H1 (cell line): ENCODE results near the gene CNTN5. TPM values are rescaled to one million over a fixed set of nuclear protein-coding genes. Genes with fewer than 3 reads are reported as not detected.

Source experiments
- ASH2L ChIP-seq: fragments of 200-600, 300-600 bp; sonication (generic); IDR thresholded peaks from one replicate; pipeline ENCODE4 v1.7.1; 2017; ENCODE audit warnings: low read length
- FOSL1 ChIP-seq: IDR thresholded peaks from 2 replicates; pipeline ENCODE4 v1.6.1; 2011; ENCODE audit warnings: mild to moderate bottlenecking, low read depth, low read length, moderate library complexity; ENCODE audit not compliant: insufficient read depth
- GABPA ChIP-seq: IDR thresholded peaks from 2 replicates; pipeline ENCODE4 v1.6.1; 2011; ENCODE audit warnings: mild to moderate bottlenecking, low read length, moderate library complexity, borderline replicate concordance; ENCODE audit not compliant: insufficient read depth
- SIX5 ChIP-seq: IDR thresholded peaks from 2 replicates; pipeline ENCODE4 v1.6.1; 2011; ENCODE audit warnings: mild to moderate bottlenecking, low read depth, low read length
- TBP ChIP-seq: IDR thresholded peaks from 2 replicates; pipeline ENCODE4 v1.6.1; 2011; ENCODE audit warnings: low read depth, low read length, improper control_type of control experiment
- polyA plus RNA-seq, 7 experiments: library from polyadenylated mRNA; depleted of rRNA in 3 of 7; stranded (reverse) in 5 of 7; unstranded in 2 of 7; fragments of >200 nt in 5 of 7; fragments of 200-250 nt in 2 of 7; gene quantifications; 1 replicate in 5 of 7; 2 replicates in 1 of 7; 4 replicates in 1 of 7; pipeline versions ENCODE4 v1.2.1 to v1.2.3, GENCODE V29; 2011 to 2013; ENCODE audit warnings: missing spikeins in 2 of 7, mixed read lengths in 2 of 7
- total RNA-seq: library from RNA; stranded (reverse); fragmentation: NEBNext Ultra II Directional; extraction: Animal tissue kit (Norgen Biotek cat#: 25700); gene quantifications from 2 replicates; pipeline ENCODE4 v1.2.1, GENCODE V29; 2021
- TF ChIP-seq, protein P1 (sequence below): IDR thresholded peaks from 2 replicates; pipeline ENCODE4 v1.6.1; 2011; ENCODE audit warnings: low read depth, mild to moderate bottlenecking, low read length; ENCODE audit not compliant: insufficient read depth

Gene CNTN5
- total and polyA plus RNA-seq, 2 of the 8 experiments (the other 6 are each of a cell fraction or from before 2014, with no cell fraction given): not detected

DNA sequence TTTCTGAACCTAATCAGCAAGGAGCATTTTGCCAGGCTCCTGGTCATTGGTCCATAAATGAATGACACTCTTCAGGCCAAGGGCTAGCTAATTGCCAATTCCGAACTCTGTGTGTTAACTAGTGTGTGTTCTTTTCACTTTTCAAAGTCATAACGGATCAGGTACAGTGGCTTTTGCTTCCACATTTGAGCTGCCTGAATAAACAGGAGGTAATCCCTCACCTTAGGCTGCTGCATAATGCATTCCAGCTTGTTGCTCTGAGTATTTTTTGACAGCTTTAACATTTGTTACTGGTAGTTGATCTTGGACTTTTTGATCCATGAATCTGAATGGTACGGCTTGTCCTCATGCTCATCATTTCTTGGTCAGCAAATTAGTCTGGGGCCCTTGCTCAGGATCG is 485.1 kb downstream of the CNTN5 start (continued):
- TF ChIP-seq, protein P1, sequence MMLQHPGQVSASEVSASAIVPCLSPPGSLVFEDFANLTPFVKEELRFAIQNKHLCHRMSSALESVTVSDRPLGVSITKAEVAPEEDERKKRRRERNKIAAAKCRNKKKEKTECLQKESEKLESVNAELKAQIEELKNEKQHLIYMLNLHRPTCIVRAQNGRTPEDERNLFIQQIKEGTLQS: no peak
- no peak for TF ChIP-seq GABPA
- no peak for TF ChIP-seq SIX5
- TF ChIP-seq FOSL1: no peak
- TF ChIP-seq ASH2L: no peak
- TF ChIP-seq TBP: no peak
